Stimulated activated CD8-positive, alpha-beta memory T cell treated with anti-CD3 and anti-CD28 coated beads, Interleukin-4, amount 100 ng/mL, for 4 hours (primary cell): ENCODE results near the gene KCNA10.
A peak's percentile ranks its signal among the peaks of the same experiment; 100 is the strongest.

ENCODE experiments used
- DNase-seq, 2 donors: peaks; one replicate each; pipeline ENCODE4 v3.0.0-alpha.2; 2020; ENCODE audit warnings: low read depth in 2 of 2, low spot score in 1 of 2

Gene KCNA10

GRCh38 chr1:110501488-110502132, 17.4 kb downstream of the KCNA10 start:
- DNase-seq: no peak

GRCh38 chr1:110498270-110498669, 20.7 kb downstream of the KCNA10 start:
- DNase-seq: no peak

GRCh38 chr1:110495926-110496600, 22.9 kb downstream of the KCNA10 start:
- DNase-seq: peak; percentile 23 to 59

GRCh38 chr1:110494522-110495406, 24.2 kb downstream of the KCNA10 start:
- DNase-seq: no peak

GRCh38 chr1:110494036-110494435, 24.9 kb downstream of the KCNA10 start:
- no peak for DNase-seq

- no peak for DNase-seq
These were observed 25.8 kb downstream of the KCNA10 start for GRCh38 chr1:110493059-110493699.

- DNase-seq: no peak
These were observed 26.4 kb downstream of the KCNA10 start for GRCh38 chr1:110492573-110492972.

- no peak for DNase-seq
These were observed 28.1 kb downstream of the KCNA10 start for GRCh38 chr1:110490791-110491451.

GRCh38 chr1:110489973-110490542, 28.9 kb downstream of the KCNA10 start:
- DNase-seq: no peak

- no peak for DNase-seq
These were observed 29.6 kb downstream of the KCNA10 start for GRCh38 chr1:110489406-110489805.

- no peak for DNase-seq
These were observed 30.1 kb downstream of the KCNA10 start for GRCh38 chr1:110488867-110489266.

- no peak for DNase-seq
These were observed 30.8 kb downstream of the KCNA10 start for GRCh38 chr1:110488161-110488560.

GRCh38 chr1:110487726-110488125, 31.2 kb downstream of the KCNA10 start:
- DNase-seq: no peak

GRCh38 chr1:110485725-110486124, 33.2 kb downstream of the KCNA10 start:
- no peak for DNase-seq

GRCh38 chr1:110484801-110485200, 34.2 kb downstream of the KCNA10 start:
- DNase-seq: no peak

- no peak for DNase-seq
These were observed 35.7 kb downstream of the KCNA10 start for GRCh38 chr1:110483308-110483685.

- DNase-seq: no peak
These were observed 36.2 kb downstream of the KCNA10 start for GRCh38 chr1:110482662-110483307.

- no peak for DNase-seq
These were observed 36.9 kb downstream of the KCNA10 start for GRCh38 chr1:110481968-110482623.

GRCh38 chr1:110480356-110481096, 38.4 kb downstream of the KCNA10 start:
- DNase-seq: no peak
